Gastroesophageal sphincter (tissue), 3 donors: Measurements from ENCODE around the gene ENPP4.

ENCODE experiments used
- CTCF ChIP-seq, 4 experiments: fragments of 200-600 bp in 2 of 4; fragments of 450-650 bp in 2 of 4; sonication (generic) in 1 of 4; IDR thresholded peaks; one replicate each; pipeline ENCODE4 v1.5.1; 2017 to 2019; ENCODE audit warnings: antibody characterized with exemption in 4 of 4, mild to moderate bottlenecking in 2 of 4, moderate library complexity in 2 of 4
- EP300 ChIP-seq: sonication (generic); formaldehyde crosslinking; IDR thresholded peaks from one replicate; pipeline ENCODE4 v1.6.1; 2017; ENCODE audit warnings: antibody characterized with exemption, mild to moderate bottlenecking
- POLR2AphosphoS5 ChIP-seq: sonication (generic); formaldehyde crosslinking; IDR thresholded peaks from one replicate; pipeline ENCODE4 v1.6.1; 2017; ENCODE audit warnings: antibody characterized with exemption

GRCh38 chr6:46138281-46138680 lies 8.5 kb downstream of the ENPP4 start:
- TF ChIP-seq CTCF (IDR thresholded peaks at IDR 0.05) (no peak), POLR2AphosphoS5 (no peak), EP300 (no peak)
